ENCODE data around the gene CYP20A1. TPM values are rescaled to one million over a fixed set of nuclear protein-coding genes. Genes with fewer than 3 reads are reported as not detected.
A peak's percentile ranks its signal among the peaks of the same experiment; 100 is the strongest.

Gene CYP20A1
- total and polyA plus RNA-seq, 9 of the 15 experiments (the other 6 are each of a cell fraction or from before 2014, with no cell fraction given): 10.3 to 31.7 (median 12.4) TPM

DNA sequence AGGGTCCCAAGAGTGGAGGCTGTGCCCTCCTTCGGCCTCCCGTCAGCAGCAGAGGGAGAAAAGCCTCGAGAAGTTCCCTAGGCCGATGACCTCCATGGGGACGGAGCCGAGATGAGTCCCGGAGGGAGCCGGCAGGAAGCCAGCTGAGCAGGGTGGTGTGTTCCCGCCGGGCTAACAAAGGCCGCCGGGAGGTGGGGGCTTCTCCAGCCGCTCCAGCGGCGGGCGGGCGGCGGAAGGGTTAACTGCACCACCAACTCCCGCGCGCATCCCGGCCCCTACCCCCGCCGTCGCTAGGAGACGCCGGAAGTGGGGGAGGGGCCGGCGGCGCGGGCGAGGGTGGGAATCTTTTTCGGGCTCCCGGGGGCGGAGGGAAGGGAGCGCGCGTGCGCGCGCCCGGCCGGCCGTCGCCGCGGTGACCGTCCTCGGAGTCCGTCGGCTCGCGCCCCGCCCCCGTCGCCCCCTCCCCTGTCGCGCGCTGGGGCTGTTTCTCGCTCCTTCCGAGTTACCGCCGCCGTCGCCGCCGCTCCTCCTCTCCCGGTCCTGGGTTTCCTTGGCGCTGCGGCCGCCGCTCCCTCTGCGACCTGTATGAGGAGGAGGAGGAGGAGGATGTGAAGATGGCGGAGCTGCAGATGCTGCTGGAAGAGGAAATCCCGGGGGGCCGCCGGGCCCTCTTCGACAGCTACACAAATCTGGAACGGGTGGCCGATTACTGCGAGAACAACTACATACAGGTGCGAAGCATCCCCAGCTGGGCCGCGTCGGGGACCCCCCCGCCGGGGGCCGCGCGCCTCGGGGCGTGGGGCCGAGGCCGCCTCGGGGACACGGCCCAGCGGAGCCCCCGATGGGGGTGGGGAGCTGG, 89.3 kb downstream of the CYP20A1 start, which contains the start of gene ABI2 (continued):
- TF ChIP-seq, protein P1, sequence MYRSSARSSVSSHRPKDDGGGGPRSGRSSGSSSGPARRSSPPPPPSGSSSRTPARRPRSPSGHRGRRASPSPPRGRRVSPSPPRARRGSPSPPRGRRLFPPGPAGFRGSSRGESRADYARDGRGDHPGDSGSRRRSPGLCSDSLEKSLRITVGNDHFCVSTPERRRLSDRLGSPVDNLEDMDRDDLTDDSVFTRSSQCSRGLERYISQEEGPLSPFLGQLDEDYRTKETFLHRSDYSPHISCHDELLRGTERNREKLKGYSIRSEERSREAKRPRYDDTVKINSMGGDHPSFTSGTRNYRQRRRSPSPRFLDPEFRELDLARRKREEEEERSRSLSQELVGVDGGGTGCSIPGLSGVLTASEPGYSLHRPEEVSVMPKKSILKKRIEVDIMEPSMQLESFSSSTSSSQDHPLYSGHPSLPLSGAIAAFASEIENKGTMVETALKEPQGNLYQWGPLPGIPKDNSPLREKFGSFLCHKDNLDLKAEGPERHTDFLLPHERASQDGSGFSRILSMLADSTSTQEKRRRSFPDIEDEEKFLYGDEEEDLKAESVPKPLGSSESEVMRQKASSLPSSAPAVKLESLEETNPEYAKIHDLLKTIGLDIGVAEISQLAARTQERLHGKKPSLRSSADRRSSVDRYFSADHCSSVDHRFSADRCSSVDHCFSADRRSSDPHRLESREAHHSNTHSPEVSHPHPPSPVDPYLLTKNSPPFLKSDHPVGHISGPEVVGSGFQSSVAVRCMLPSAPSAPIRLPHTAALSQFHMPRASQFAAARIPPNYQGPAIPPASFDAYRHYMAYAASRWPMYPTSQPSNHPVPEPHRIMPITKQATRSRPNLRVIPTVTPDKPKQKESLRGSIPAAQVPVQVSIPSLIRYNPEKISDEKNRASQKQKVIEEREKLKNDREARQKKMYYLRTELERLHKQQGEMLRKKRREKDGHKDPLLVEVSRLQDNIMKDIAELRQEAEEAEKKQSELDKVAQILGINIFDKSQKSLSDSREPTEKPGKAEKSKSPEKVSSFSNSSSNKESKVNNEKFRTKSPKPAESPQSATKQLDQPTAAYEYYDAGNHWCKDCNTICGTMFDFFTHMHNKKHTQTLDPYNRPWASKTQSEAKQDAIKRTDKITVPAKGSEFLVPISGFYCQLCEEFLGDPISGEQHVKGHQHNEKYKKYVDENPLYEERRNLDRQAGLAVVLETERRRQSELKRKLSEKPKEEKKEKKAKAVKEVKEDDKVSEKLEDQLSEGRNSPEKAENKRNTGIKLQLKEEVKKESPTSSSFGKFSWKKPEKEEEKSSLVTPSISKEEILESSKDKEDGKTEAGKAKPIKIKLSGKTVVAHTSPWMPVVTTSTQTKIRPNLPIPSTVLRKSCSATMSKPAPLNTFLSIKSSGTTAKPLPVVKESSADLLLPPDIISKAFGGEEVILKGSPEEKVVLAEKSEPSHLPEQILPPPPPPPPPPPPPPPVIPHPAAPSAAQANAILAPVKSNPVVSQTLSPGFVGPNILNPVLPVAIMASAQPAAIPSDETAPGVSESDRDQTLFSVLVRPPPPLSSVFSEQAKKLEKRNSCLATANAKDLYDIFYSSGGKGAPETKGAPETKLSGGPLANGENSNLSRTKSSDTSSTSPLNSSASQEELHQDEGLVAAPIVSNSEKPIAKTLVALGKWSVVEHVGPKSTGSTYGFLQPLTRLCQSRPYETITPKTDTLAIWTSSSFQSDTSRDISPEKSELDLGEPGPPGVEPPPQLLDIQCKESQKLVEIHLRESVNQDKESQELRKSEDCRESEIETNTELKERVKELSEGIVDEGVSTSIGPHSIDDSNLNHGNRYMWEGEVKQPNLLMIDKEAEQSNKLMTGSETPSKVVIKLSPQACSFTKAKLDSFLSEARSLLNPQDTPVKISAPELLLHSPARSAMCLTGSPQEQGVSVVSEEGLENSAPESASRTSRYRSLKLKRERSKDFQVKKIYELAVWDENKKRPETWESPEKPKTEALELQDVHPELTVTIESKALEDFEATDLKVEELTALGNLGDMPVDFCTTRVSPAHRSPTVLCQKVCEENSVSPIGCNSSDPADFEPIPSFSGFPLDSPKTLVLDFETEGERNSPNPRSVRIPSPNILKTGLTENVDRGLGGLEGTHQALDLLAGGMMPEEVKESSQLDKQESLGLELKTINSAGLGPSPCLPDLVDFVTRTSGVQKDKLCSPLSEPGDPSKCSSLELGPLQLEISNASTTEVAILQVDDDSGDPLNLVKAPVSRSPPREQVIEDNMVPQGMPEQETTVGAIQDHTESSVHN (IDR thresholded peaks at IDR 0.05; ENCODE audit: borderline replicate concordance in 1 of 2, low read depth in 1 of 2): no peak
- peak; percentile 90 for TF ChIP-seq RFX1 (IDR thresholded peaks at IDR 0.05)
- peak; percentile 24; the same call in 1 of the 2 replicates for TF ChIP-seq CXXC5 (CRISPR knock-in tag; IDR thresholded peaks at IDR 0.05)
- 0 out of 2 replicates have a peak, but pooled peaks have one; percentile 15 for TF ChIP-seq GABPA (tag; conservative IDR thresholded peaks at IDR 0.05; ENCODE audit: low read depth)
- TF ChIP-seq RB1 (IDR thresholded peaks at IDR 0.05; ENCODE audit: low read depth): peak; percentile 76
- peak; percentile 49 for TF ChIP-seq L3MBTL2 (IDR thresholded peaks at IDR 0.05)
- 0 out of 2 replicates have a peak, but pooled peaks have one; percentile 35 for TF ChIP-seq ESRRA (IDR thresholded peaks at IDR 0.05; ENCODE audit: borderline replicate concordance, low read depth)
- TF ChIP-seq MCM5 (IDR thresholded peaks at IDR 0.05; ENCODE audit: low read depth): no peak
- TF ChIP-seq, protein P2, sequence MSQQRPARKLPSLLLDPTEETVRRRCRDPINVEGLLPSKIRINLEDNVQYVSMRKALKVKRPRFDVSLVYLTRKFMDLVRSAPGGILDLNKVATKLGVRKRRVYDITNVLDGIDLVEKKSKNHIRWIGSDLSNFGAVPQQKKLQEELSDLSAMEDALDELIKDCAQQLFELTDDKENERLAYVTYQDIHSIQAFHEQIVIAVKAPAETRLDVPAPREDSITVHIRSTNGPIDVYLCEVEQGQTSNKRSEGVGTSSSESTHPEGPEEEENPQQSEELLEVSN (IDR thresholded peaks at IDR 0.05; ENCODE audit: borderline replicate concordance in 1 of 2, extremely low read depth in 1 of 2, insufficient read depth in 1 of 2, insufficient read length in 1 of 2, low read depth in 1 of 2, low read length in 1 of 2, poor library complexity in 1 of 2, severe bottlenecking in 1 of 2): peak in 1 of 2 experiments; percentile 20
- TF ChIP-seq CBX2 (IDR thresholded peaks at IDR 0.05; ENCODE audit: insufficient read depth, low read length, poor library complexity, severe bottlenecking): no peak
- TF ChIP-seq ZNF316 (IDR thresholded peaks at IDR 0.05): no peak
- TF ChIP-seq ZNF707 (CRISPR knock-in tag; conservative IDR thresholded peaks at IDR 0.05): no peak
- 0 out of 2 replicates have a peak, but pooled peaks have one; percentile 9 for TF ChIP-seq ATF7 (IDR thresholded peaks at IDR 0.05)
- peak; percentile 40; the same call in 1 of the 2 replicates for TF ChIP-seq ZFX (CRISPR knock-in tag; IDR thresholded peaks at IDR 0.05)
- TF ChIP-seq, protein P3, sequence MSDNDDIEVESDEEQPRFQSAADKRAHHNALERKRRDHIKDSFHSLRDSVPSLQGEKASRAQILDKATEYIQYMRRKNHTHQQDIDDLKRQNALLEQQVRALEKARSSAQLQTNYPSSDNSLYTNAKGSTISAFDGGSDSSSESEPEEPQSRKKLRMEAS (CRISPR knock-in tag; IDR thresholded peaks at IDR 0.05): peak; percentile 35; the same call in 1 of the 2 replicates
- TF ChIP-seq ZNF143 (CRISPR knock-in tag; IDR thresholded peaks at IDR 0.05): no peak
- peak; percentile 27; the same call in 1 of the 2 replicates for TF ChIP-seq RNF2 (IDR thresholded peaks at IDR 0.05)
- no peak for TF ChIP-seq MTA2 (IDR thresholded peaks at IDR 0.05; ENCODE audit: low read depth)

All from K562 (cell line).